Spleen (tissue), 11 donors: ENCODE data around the gene NTF4. TPM values are rescaled to one million over a fixed set of nuclear protein-coding genes. Genes with fewer than 3 reads are reported as not detected.

Source experiments
- DNase-seq: peaks from one replicate; pipeline ENCODE4 v3.0.0-alpha.2; 2020
- H3K27ac ChIP-seq, 8 donors: fragments of 200-600 bp; sonication (generic) in 7 of 8; 1 replicate in 4 of 8; 2 replicates in 4 of 8; pipeline versions ENCODE4 v1.5.0 to v1.8.0; 2016 to 2021; ENCODE audit warnings: inconsistent platforms in 4 of 8, mild to moderate bottlenecking in 4 of 8, moderate library complexity in 1 of 8
- H3K27me3 ChIP-seq, 7 donors: fragments of 200-600 bp; sonication (generic) in 6 of 7; replicated peaks in 1 of 7; 1 replicate in 4 of 7; 2 replicates in 3 of 7; pipeline versions ENCODE4 v1.5.0 to v1.8.0; 2016 to 2021; ENCODE audit warnings: inconsistent platforms in 3 of 7, mild to moderate bottlenecking in 1 of 7
- H3K36me3 ChIP-seq, 6 donors: fragments of 200-600 bp; sonication (generic) in 5 of 6; 1 replicate in 4 of 6; 2 replicates in 2 of 6; pipeline versions ENCODE4 v1.5.0 to v1.8.0; 2016 to 2021; ENCODE audit warnings: inconsistent platforms in 2 of 6
- H3K4me1 ChIP-seq, 6 donors: fragments of 200-600 bp; sonication (generic) in 5 of 6; 1 replicate in 3 of 6; 2 replicates in 3 of 6; pipeline versions ENCODE4 v1.5.0 to v1.8.0; 2016 to 2021; ENCODE audit warnings: inconsistent platforms in 3 of 6
- H3K4me3 ChIP-seq, 8 donors: fragments of 200-600 bp; sonication (generic) in 7 of 8; 1 replicate in 4 of 8; 2 replicates in 4 of 8; pipeline versions ENCODE4 v1.5.0 to v1.8.0; 2016 to 2021; ENCODE audit warnings: inconsistent platforms in 4 of 8, mild to moderate bottlenecking in 4 of 8, moderate library complexity in 2 of 8
- H3K9me3 ChIP-seq, 8 donors: fragments of 200-600 bp; sonication (generic) in 7 of 8; 1 replicate in 4 of 8; 2 replicates in 4 of 8; pipeline versions ENCODE4 v1.5.0 to v1.8.0; 2016 to 2021; ENCODE audit warnings: inconsistent platforms in 4 of 8
- CTCF ChIP-seq, 11 experiments: fragments of 200-600 bp in 7 of 11; fragments of 450-650 bp in 4 of 11; sonication (generic) in 4 of 11; IDR thresholded peaks in 8 of 11; conservative IDR thresholded peaks in 3 of 11; 1 replicate in 7 of 11; 2 replicates in 4 of 11; pipeline versions ENCODE4 v1.4.0 to v1.8.0; 2016 to 2021; ENCODE audit warnings: antibody characterized with exemption in 11 of 11, inconsistent platforms in 4 of 11, mild to moderate bottlenecking in 1 of 11
- POLR2A ChIP-seq, 3 donors: fragments of 450-650 bp; IDR thresholded peaks; one replicate each; pipeline ENCODE4 v1.5.1; 2017; ENCODE audit warnings: antibody characterized with exemption in 3 of 3, mild to moderate bottlenecking in 1 of 3
- POLR2AphosphoS5 ChIP-seq, 3 donors: sonication (generic); formaldehyde crosslinking; IDR thresholded peaks; one replicate each; pipeline ENCODE4 v1.5.1; 2017; ENCODE audit warnings: antibody characterized with exemption in 3 of 3
- WGBS, 5 donors: extraction: QIAGEN DNeasy Blood & Tissue Kit in 3 of 5; methylation state at CpG; one replicate each; pipeline versions ENCODE4 v1.1.5 to v1.1.7; 2013 to 2018; 5-methylcytosine and 5-hydroxymethylcytosine counted together
- intact Hi-C: fragments of 100-400 bp; cut with DNase I; formaldehyde crosslinking; loops from one replicate; pipeline ENCODE4 v1.15.0; 2023; ENCODE audit warnings: low total_unique reads
- polyA plus RNA-seq, 3 donors: library from polyadenylated mRNA; stranded (reverse); fragments of 200-250 nt; gene quantifications; one replicate each; pipeline ENCODE4 v1.2.1, GENCODE V29; 2013
- total RNA-seq, 7 donors: library from RNA; depleted of rRNA in 3 of 7; stranded (reverse); fragments of >200 nt in 3 of 7; fragmentation: NEBNext Ultra II Directional in 4 of 7; extraction: Animal tissue kit (Norgen Biotek cat#: 25700) in 4 of 7; gene quantifications; one replicate each; pipeline versions ENCODE4 v1.1.0 to v1.2.1, GENCODE V29; 2016 to 2021
- donor health status: healthy with polysubstance abuse.
- donor health status: DM: no; HTN: no; CAD: no; lungs with moderate emphysema.
- donor health status: DM: no; HTN: no; CAD: no.
- donor health status: Bipolar disorder and iron deficiency.
- donor health status: healthy.
- donor health status: DM: no; HTN: no; CAD: no.
- donor health status: DM: yes; HTN: yes; CAD: no.

Gene NTF4
- total and polyA plus RNA-seq, 10 donors: not detected

GRCh38 chr19:49091391-49092038 is 26.9 kb upstream of the NTF4 start:
- Histone ChIP-seq H3K4me1 (peaks cover 13 to 67% (median 33%) of the 10 kb centered on the region in 6 donors), H3K4me3 (no peak overlapping the region), H3K27me3 (no peaks in the 10 kb centered on the region), H3K9me3 (no peaks in the 10 kb centered on the region), H3K27ac (no peak overlapping the region), H3K36me3 (peaks cover 15 to 100% (median 87%) of the 10 kb centered on the region in 6 donors)
- 84 to 92% (median 91%) methylated on average over 17 of the region's 17 CpGs for WGBS, 5 donors
- intact Hi-C loops: loop anchor here (10.0 kb wide), 1 partner anchor 53 kb away; no protein-coding TSS in a partner anchor
- DNase-seq: no peak
- TF ChIP-seq POLR2AphosphoS5 (IDR thresholded peaks at IDR 0.05) (no peak), CTCF (IDR thresholded peaks at IDR 0.05 in 8 of 11, conservative IDR thresholded peaks at IDR 0.05 in 3 of 11) (no peak)

GRCh38 chr19:49086296-49086695 is 21.7 kb upstream of the NTF4 start:
- intact Hi-C loops: no loop called here
- DNase-seq: no peak
- Histone ChIP-seq H3K27ac (peak overlapping the region in 5 of 8 donors; percentile 89 to 96 (median 93)), H3K4me3 (peak overlapping the region; percentile 75 to 99 (median 95)), H3K27me3 (no peaks in the 10 kb centered on the region), H3K4me1 (peaks cover 21 to 60% (median 41%) of the 10 kb centered on the region in 6 donors), H3K36me3 (peaks cover 2 to 50% (median 35%) of the 10 kb centered on the region in 6 donors), H3K9me3 (no peaks in the 10 kb centered on the region)
- WGBS, 5 donors: 47 to 57% (median 55%) methylated on average over 11 of the region's 11 CpGs
- TF ChIP-seq CTCF (IDR thresholded peaks at IDR 0.05 in 8 of 11, conservative IDR thresholded peaks at IDR 0.05 in 3 of 11) (no peak), POLR2A (IDR thresholded peaks at IDR 0.05) (no peak), POLR2AphosphoS5 (IDR thresholded peaks at IDR 0.05) (no peak)

GRCh38 chr19:49085868-49086232 is 21.2 kb upstream of the NTF4 start:
- DNase-seq: no peak
- Histone ChIP-seq H3K4me1 (peaks cover 21 to 58% (median 41%) of the 10 kb centered on the region in 6 donors), H3K36me3 (peaks cover 2 to 46% (median 31%) of the 10 kb centered on the region in 6 donors), H3K4me3 (peak overlapping the region; percentile 75 to 99 (median 95)), H3K27me3 (no peaks in the 10 kb centered on the region), H3K27ac (peak overlapping the region; percentile 86 to 96 (median 92)), H3K9me3 (no peaks in the 10 kb centered on the region)
- intact Hi-C loops: no loop called here
- WGBS, 5 donors: 1 to 2% (median 1%) methylated on average over 14 of the region's 14 CpGs
- no peak for TF ChIP-seq POLR2A (IDR thresholded peaks at IDR 0.05)
- TF ChIP-seq CTCF (IDR thresholded peaks at IDR 0.05 in 8 of 11, conservative IDR thresholded peaks at IDR 0.05 in 3 of 11): no peak

- WGBS, 5 donors: 0 to 1% (median 0%) methylated on average over 69 to 89 of the region's 89 CpGs
- peak within 1 kb of the TSS; percentile 75 to 99 (median 95) for H3K4me3 ChIP-seq
- peaks cover 21 to 52% (median 41%) of the 10 kb centered on the region in 6 donors for H3K4me1 ChIP-seq
Observed at GRCh38 chr19:49085020-49085867, 20.6 kb upstream of the NTF4 start, which contains the start of gene SNRNP70. Gene SNRNP70 (plus strand): TSS chr19:49085451. CDS start chr19:49086415, 964 bp downstream.

More at GRCh38 chr19:49085020-49085867, 20.6 kb upstream of the NTF4 start, which contains the start of gene SNRNP70:
- Histone ChIP-seq H3K9me3 (no peaks in the 10 kb centered on the region), H3K36me3 (peaks cover 0 to 40% (median 24%) of the 10 kb centered on the region in 6 donors), H3K27ac (peak within 1 kb of the TSS; percentile 86 to 96 (median 92)), H3K27me3 (no peaks in the 10 kb centered on the region)
- DNase-seq: peak; percentile 100
- intact Hi-C loops: no loop called here
- peak in 6 of 11 experiments; percentile 3 to 62 (median 32) for TF ChIP-seq CTCF (IDR thresholded peaks at IDR 0.05 in 8 of 11, conservative IDR thresholded peaks at IDR 0.05 in 3 of 11)
- TF ChIP-seq POLR2AphosphoS5 (IDR thresholded peaks at IDR 0.05): peak; percentile 97 to 98 (median 97)
- TF ChIP-seq POLR2A (IDR thresholded peaks at IDR 0.05): peak; percentile 54 to 87 (median 72)
